ENCODE measurements around the gene NUDT8. TPM values are rescaled to one million over a fixed set of nuclear protein-coding genes. Genes with fewer than 3 reads are reported as not detected.
A peak's percentile ranks its signal among the peaks of the same experiment; 100 is the strongest.

The NUDT8 gene
- total and polyA plus RNA-seq, 4 donors = 2.6 to 6.8 (median 6.4) TPM

GRCh38 chr11:67635231-67635521, 5.4 kb upstream of the NUDT8 start:
- H3K9me3 ChIP-seq (ENCODE audit: control insufficient read depth, insufficient read depth, low read length) = no peaks in the 10 kb centered on the region
- no peak overlapping the region for H3K27ac ChIP-seq (ENCODE audit: low read depth, low read length)
- H3K36me3 ChIP-seq (ENCODE audit: control insufficient read depth, insufficient read depth, low read length) = no peaks in the 10 kb centered on the region
- 93% methylated on average over 4 of the region's 4 CpGs for WGBS (ENCODE audit: insufficient coverage)
- no peak overlapping the region for H3K4me3 ChIP-seq (ENCODE audit: low read depth, low read length)
- DNase-seq (ENCODE audit: low read depth in 4 of 6, low spot score in 6 of 6) = no peak
- no peaks in the 10 kb centered on the region for H3K27me3 ChIP-seq (ENCODE audit: control insufficient read depth, insufficient read depth, low read length)
- H3K4me1 ChIP-seq (ENCODE audit: control insufficient read depth, insufficient read depth, low read length) = peaks cover 23% of the 10 kb centered on the region

GRCh38 chr11:67634366-67635230, 4.9 kb upstream of the NUDT8 start:
- DNase-seq (ENCODE audit: low read depth in 4 of 6, low spot score in 6 of 6) = no peak
- H3K9me3 ChIP-seq (ENCODE audit: control insufficient read depth, insufficient read depth, low read length) = no peaks in the 10 kb centered on the region
- no peak overlapping the region for H3K4me3 ChIP-seq (ENCODE audit: low read depth, low read length)
- H3K27ac ChIP-seq (ENCODE audit: low read depth, low read length) = no peak overlapping the region
- peaks cover 18% of the 10 kb centered on the region for H3K4me1 ChIP-seq (ENCODE audit: control insufficient read depth, insufficient read depth, low read length)
- no peaks in the 10 kb centered on the region for H3K27me3 ChIP-seq (ENCODE audit: control insufficient read depth, insufficient read depth, low read length)
- WGBS (ENCODE audit: insufficient coverage) = 83% methylated on average over 20 of the region's 20 CpGs
- H3K36me3 ChIP-seq (ENCODE audit: control insufficient read depth, insufficient read depth, low read length) = no peaks in the 10 kb centered on the region

GRCh38 chr11:67633758-67634365, 4.1 kb upstream of the NUDT8 start:
- Histone ChIP-seq H3K9me3 (ENCODE audit: control insufficient read depth, insufficient read depth, low read length) (no peaks in the 10 kb centered on the region), H3K4me3 (ENCODE audit: low read depth, low read length) (no peak overlapping the region), H3K27ac (ENCODE audit: low read depth, low read length) (no peak overlapping the region), H3K4me1 (ENCODE audit: control insufficient read depth, insufficient read depth, low read length) (peaks cover 24% of the 10 kb centered on the region), H3K36me3 (ENCODE audit: control insufficient read depth, insufficient read depth, low read length) (no peaks in the 10 kb centered on the region), H3K27me3 (ENCODE audit: control insufficient read depth, insufficient read depth, low read length) (no peaks in the 10 kb centered on the region)
- 90% methylated on average over 20 of the region's 22 CpGs for WGBS (ENCODE audit: insufficient coverage)
- no peak for DNase-seq (ENCODE audit: low read depth in 4 of 6, low spot score in 6 of 6)

GRCh38 chr11:67632982-67633755, 3.4 kb upstream of the NUDT8 start:
- H3K27ac ChIP-seq (ENCODE audit: low read depth, low read length) = no peak overlapping the region
- H3K4me3 ChIP-seq (ENCODE audit: low read depth, low read length) = no peak overlapping the region
- 95% methylated on average over 29 of the region's 30 CpGs for WGBS (ENCODE audit: insufficient coverage)
- no peak for DNase-seq (ENCODE audit: low read depth in 4 of 6, low spot score in 6 of 6)
- H3K9me3 ChIP-seq (ENCODE audit: control insufficient read depth, insufficient read depth, low read length) = no peaks in the 10 kb centered on the region
- H3K36me3 ChIP-seq (ENCODE audit: control insufficient read depth, insufficient read depth, low read length) = no peaks in the 10 kb centered on the region
- H3K27me3 ChIP-seq (ENCODE audit: control insufficient read depth, insufficient read depth, low read length) = no peaks in the 10 kb centered on the region
- peaks cover 25% of the 10 kb centered on the region for H3K4me1 ChIP-seq (ENCODE audit: control insufficient read depth, insufficient read depth, low read length)

- no peak for DNase-seq (ENCODE audit: low read depth in 4 of 6, low spot score in 6 of 6)
- no peaks in the 10 kb centered on the region for H3K9me3 ChIP-seq (ENCODE audit: control insufficient read depth, insufficient read depth, low read length)
- no peak overlapping the region for H3K4me3 ChIP-seq (ENCODE audit: low read depth, low read length)
- WGBS (ENCODE audit: insufficient coverage) = 83% methylated on average over 12 of the region's 12 CpGs
- H3K4me1 ChIP-seq (ENCODE audit: control insufficient read depth, insufficient read depth, low read length) = peaks cover 25% of the 10 kb centered on the region
- no peaks in the 10 kb centered on the region for H3K36me3 ChIP-seq (ENCODE audit: control insufficient read depth, insufficient read depth, low read length)
- H3K27me3 ChIP-seq (ENCODE audit: control insufficient read depth, insufficient read depth, low read length) = no peaks in the 10 kb centered on the region
- no peak overlapping the region for H3K27ac ChIP-seq (ENCODE audit: low read depth, low read length)
These were observed 2.6 kb upstream of the NUDT8 start for GRCh38 chr11:67632175-67632981.

- Histone ChIP-seq H3K27ac (ENCODE audit: low read depth, low read length) (no peak overlapping the region), H3K27me3 (ENCODE audit: control insufficient read depth, insufficient read depth, low read length) (no peaks in the 10 kb centered on the region), H3K4me3 (ENCODE audit: low read depth, low read length) (no peak overlapping the region), H3K36me3 (ENCODE audit: control insufficient read depth, insufficient read depth, low read length) (no peaks in the 10 kb centered on the region), H3K9me3 (ENCODE audit: control insufficient read depth, insufficient read depth, low read length) (no peaks in the 10 kb centered on the region), H3K4me1 (ENCODE audit: control insufficient read depth, insufficient read depth, low read length) (peaks cover 25% of the 10 kb centered on the region)
- no peak for DNase-seq (ENCODE audit: low read depth in 4 of 6, low spot score in 6 of 6)
- 96% methylated on average over 2 of the region's 2 CpGs for WGBS (ENCODE audit: insufficient coverage)
These were observed 2.1 kb upstream of the NUDT8 start for GRCh38 chr11:67631853-67632174.

GRCh38 chr11:67631411-67631810, 1.7 kb upstream of the NUDT8 start:
- H3K9me3 ChIP-seq (ENCODE audit: control insufficient read depth, insufficient read depth, low read length) = no peaks in the 10 kb centered on the region
- DNase-seq (ENCODE audit: low read depth in 4 of 6, low spot score in 6 of 6) = no peak
- H3K27ac ChIP-seq (ENCODE audit: low read depth, low read length) = no peak overlapping the region
- H3K4me1 ChIP-seq (ENCODE audit: control insufficient read depth, insufficient read depth, low read length) = peaks cover 25% of the 10 kb centered on the region
- 84% methylated on average over 7 of the region's 7 CpGs for WGBS (ENCODE audit: insufficient coverage)
- no peaks in the 10 kb centered on the region for H3K36me3 ChIP-seq (ENCODE audit: control insufficient read depth, insufficient read depth, low read length)
- no peaks in the 10 kb centered on the region for H3K27me3 ChIP-seq (ENCODE audit: control insufficient read depth, insufficient read depth, low read length)
- no peak overlapping the region for H3K4me3 ChIP-seq (ENCODE audit: low read depth, low read length)

GRCh38 chr11:67630943-67631331, 1.2 kb upstream of the NUDT8 start:
- Histone ChIP-seq H3K36me3 (ENCODE audit: control insufficient read depth, insufficient read depth, low read length) (no peaks in the 10 kb centered on the region), H3K4me1 (ENCODE audit: control insufficient read depth, insufficient read depth, low read length) (peaks cover 25% of the 10 kb centered on the region), H3K27me3 (ENCODE audit: control insufficient read depth, insufficient read depth, low read length) (no peaks in the 10 kb centered on the region), H3K9me3 (ENCODE audit: control insufficient read depth, insufficient read depth, low read length) (no peaks in the 10 kb centered on the region), H3K4me3 (ENCODE audit: low read depth, low read length) (peak overlapping the region; percentile 90), H3K27ac (ENCODE audit: low read depth, low read length) (peak overlapping the region; percentile 90)
- DNase-seq (ENCODE audit: low read depth in 4 of 6, low spot score in 6 of 6) = no peak
- 58% methylated on average over 11 of the region's 16 CpGs for WGBS (ENCODE audit: insufficient coverage)

- Histone ChIP-seq H3K27me3 (ENCODE audit: control insufficient read depth, insufficient read depth, low read length) (no peaks in the 10 kb centered on the region), H3K27ac (ENCODE audit: low read depth, low read length) (peak overlapping the region; percentile 90), H3K4me1 (ENCODE audit: control insufficient read depth, insufficient read depth, low read length) (peaks cover 25% of the 10 kb centered on the region), H3K4me3 (ENCODE audit: low read depth, low read length) (peak overlapping the region; percentile 90), H3K9me3 (ENCODE audit: control insufficient read depth, insufficient read depth, low read length) (no peaks in the 10 kb centered on the region), H3K36me3 (ENCODE audit: control insufficient read depth, insufficient read depth, low read length) (no peaks in the 10 kb centered on the region)
- DNase-seq (ENCODE audit: low read depth in 4 of 6, low spot score in 6 of 6) = peak; percentile 65 to 99 (median 92)
- under 1% methylated on average over 54 of the region's 70 CpGs for WGBS (ENCODE audit: insufficient coverage)
These were observed 648 bp upstream of the NUDT8 start for GRCh38 chr11:67630228-67630942.

Data from spinal cord (tissue), 10 donors.